ENCODE data around the gene GALNT10. TPM values are rescaled to one million over a fixed set of nuclear protein-coding genes. Genes with fewer than 3 reads are reported as not detected.

The GALNT10 gene
- total RNA-seq, 4 donors from 2014 or later, result 11.6 to 16.3 (median 14.8) TPM

- H3K9me3 ChIP-seq, result no peaks in the 10 kb centered on the region
- no peak overlapping the region for H3K27ac ChIP-seq
- no peaks in the 10 kb centered on the region for H3K27me3 ChIP-seq
- no peak for DNase-seq (ENCODE audit: low spot score in 2 of 2)
- 84% methylated on average over 4 of the region's 4 CpGs for WGBS
- H3K4me1 ChIP-seq, result peaks cover 10% of the 10 kb centered on the region
- no peaks in the 10 kb centered on the region for H3K36me3 ChIP-seq
- TF ChIP-seq POLR2A (IDR thresholded peaks at IDR 0.05) (no peak), POLR2AphosphoS5 (IDR thresholded peaks at IDR 0.05) (no peak), CTCF (IDR thresholded peaks at IDR 0.05) (no peak)
- no peak overlapping the region for H3K4me3 ChIP-seq
These were observed 13.5 kb downstream of the GALNT10 start for GRCh38 chr5:154203798-154204578.

GRCh38 chr5:154205441-154206117, 15.0 kb downstream of the GALNT10 start:
- Histone ChIP-seq H3K4me1 (peaks cover 6% of the 10 kb centered on the region), H3K4me3 (no peak overlapping the region), H3K9me3 (no peaks in the 10 kb centered on the region), H3K27me3 (no peaks in the 10 kb centered on the region), H3K36me3 (no peaks in the 10 kb centered on the region), H3K27ac (no peak overlapping the region)
- no peak for DNase-seq (ENCODE audit: low spot score in 2 of 2)
- 94% methylated on average over 6 of the region's 6 CpGs for WGBS
- no peak for TF ChIP-seq POLR2AphosphoS5 (IDR thresholded peaks at IDR 0.05)
- no peak for TF ChIP-seq CTCF (IDR thresholded peaks at IDR 0.05)
- TF ChIP-seq EP300 (IDR thresholded peaks at IDR 0.05), result no peak
- no peak for TF ChIP-seq POLR2A (IDR thresholded peaks at IDR 0.05)

- peaks cover 6% of the 10 kb centered on the region for H3K4me1 ChIP-seq
- 92% methylated on average over 6 of the region's 6 CpGs for WGBS
- H3K4me3 ChIP-seq, result no peak overlapping the region
- no peak overlapping the region for H3K27ac ChIP-seq
- TF ChIP-seq EP300 (IDR thresholded peaks at IDR 0.05), result no peak
- TF ChIP-seq CTCF (IDR thresholded peaks at IDR 0.05), result no peak
- no peak for TF ChIP-seq POLR2A (IDR thresholded peaks at IDR 0.05)
- no peak for TF ChIP-seq POLR2AphosphoS5 (IDR thresholded peaks at IDR 0.05)
- H3K9me3 ChIP-seq, result no peaks in the 10 kb centered on the region
- no peak for DNase-seq (ENCODE audit: low spot score in 2 of 2)
- no peaks in the 10 kb centered on the region for H3K36me3 ChIP-seq
- H3K27me3 ChIP-seq, result no peaks in the 10 kb centered on the region
These were observed 15.8 kb downstream of the GALNT10 start for GRCh38 chr5:154206311-154206710.

GRCh38 chr5:154207204-154207603, 16.7 kb downstream of the GALNT10 start:
- no peak for DNase-seq (ENCODE audit: low spot score in 2 of 2)
- whole genome bisulfite sequencing, result 72% methylated on average over 4 of the region's 4 CpGs

More at GRCh38 chr5:154207204-154207603, 16.7 kb downstream of the GALNT10 start:
- Histone ChIP-seq H3K4me3 (no peak overlapping the region), H3K27me3 (no peaks in the 10 kb centered on the region), H3K9me3 (no peaks in the 10 kb centered on the region), H3K4me1 (peaks cover 6% of the 10 kb centered on the region), H3K36me3 (no peaks in the 10 kb centered on the region), H3K27ac (no peak overlapping the region)
- no peak for TF ChIP-seq EP300 (IDR thresholded peaks at IDR 0.05)
- TF ChIP-seq CTCF (IDR thresholded peaks at IDR 0.05), result no peak
- no peak for TF ChIP-seq POLR2AphosphoS5 (IDR thresholded peaks at IDR 0.05)
- TF ChIP-seq POLR2A (IDR thresholded peaks at IDR 0.05), result no peak

Data from suprapubic skin (tissue), 4 donors.